Astrocyte of the hippocampus (primary cell): ENCODE measurements around the gene CABP7.
A peak's percentile ranks its signal among the peaks of the same experiment; 100 is the strongest.

Experiments
- DNase-seq: peaks from one replicate; pipeline ENCODE4 v3.0.0; 2011; ENCODE audit warnings: low read depth, low spot score

CABP7 gene

DNA sequence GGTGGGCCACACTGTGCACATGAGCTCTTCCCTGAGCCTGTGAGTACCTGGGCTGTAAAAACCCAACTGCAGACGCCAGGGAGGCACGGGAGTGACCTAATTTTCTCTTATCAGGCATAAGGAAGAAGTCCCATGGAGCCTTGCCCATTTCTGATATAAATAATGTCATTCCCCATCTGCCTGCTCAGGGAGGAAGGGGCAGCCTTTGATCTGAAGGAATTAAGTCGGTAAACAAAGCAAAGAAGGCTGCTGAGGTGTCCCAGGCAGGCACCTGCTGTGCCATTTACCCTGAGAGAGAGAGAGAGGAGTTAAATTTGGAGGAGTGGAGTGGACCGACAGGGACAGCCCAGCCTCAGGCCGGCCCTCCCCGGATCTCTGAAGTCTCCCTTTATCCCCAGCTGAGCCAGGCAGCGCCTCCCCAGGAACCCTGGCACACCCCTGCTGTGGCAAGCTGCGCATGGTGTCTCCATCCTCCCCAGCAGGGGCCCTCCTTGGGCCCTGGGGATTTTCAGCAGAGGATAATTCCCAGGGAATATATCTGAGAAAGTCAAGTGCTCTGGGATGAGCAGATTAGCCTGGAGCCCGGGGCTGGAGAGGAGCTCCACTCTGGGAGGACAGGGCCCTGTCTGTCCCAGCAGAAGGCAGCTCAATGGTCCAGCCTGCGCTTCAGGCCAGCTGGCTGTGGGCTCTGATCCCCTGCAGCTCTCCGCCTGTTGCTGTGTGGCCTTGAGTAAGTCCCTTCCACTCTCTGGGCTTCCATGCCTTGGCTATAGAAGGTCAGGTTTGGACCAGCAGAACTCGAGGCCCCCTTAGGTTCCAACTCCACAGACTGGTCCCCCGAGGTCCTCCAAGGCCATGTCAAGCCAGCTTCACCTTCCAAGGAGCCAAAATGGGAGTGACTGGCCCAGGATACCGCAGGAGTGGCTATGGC is 17.5 kb upstream of the CABP7 start:
- no peak for DNase-seq

DNA sequence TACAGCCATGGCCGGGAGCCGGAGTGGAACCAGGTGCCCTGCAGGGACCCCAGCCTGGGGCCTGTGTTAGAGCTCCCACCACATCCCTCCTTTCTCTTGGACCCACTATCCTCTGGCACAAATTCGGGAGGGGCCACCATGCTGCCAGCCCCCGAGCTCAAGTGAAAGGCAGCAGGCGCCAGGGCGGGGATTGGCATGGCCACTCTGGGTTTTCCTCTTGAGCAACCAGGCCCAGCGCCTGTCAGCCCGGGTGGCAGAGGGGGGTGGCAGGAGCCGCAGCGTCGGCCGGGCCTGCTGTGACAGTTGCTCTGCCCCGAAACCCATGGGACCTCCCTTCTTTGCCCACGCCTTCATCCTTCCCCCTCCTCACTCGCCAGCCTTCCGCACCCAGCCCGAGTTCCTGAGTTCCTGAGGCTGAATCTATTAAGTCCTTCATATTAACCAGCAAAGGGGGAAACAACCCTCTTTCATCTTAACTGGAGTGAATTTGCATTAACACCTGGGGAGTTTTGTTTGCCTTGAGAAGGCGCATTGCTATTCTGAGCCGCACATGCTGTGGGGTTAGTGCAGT is 16.8 kb upstream of the CABP7 start:
- peak; percentile 38 for DNase-seq

DNA sequence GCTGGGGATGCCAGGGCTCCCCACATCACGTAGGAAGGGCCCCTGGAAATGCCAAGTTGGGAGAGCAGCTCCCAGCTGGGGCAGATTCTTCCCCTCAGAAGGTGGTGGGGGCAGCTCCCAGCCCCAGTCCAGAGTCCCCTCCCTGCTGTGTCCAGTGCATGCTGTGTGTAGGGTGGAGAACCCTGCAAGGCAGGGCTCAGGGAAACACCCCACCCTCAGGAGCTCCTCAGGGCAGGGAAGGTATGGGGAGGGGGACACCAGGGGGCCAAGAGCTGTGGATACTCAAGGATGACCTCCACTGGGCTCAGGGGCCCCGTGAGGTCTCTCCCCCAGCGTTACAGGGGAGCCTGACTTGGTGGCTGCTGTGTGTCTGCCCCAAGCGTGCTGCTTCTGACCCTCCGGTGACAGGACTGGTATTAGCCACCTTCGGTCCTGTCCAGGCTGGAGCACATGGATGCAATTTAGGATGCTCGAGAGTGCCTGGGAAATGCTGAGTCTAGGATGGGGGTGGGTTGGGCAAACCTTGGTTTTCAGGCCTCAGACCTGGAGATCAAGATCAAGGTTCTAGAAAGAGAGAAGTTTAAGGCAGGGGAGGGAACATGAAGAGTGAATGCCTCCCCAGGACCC is 16.1 kb upstream of the CABP7 start:
- no peak for DNase-seq

DNA sequence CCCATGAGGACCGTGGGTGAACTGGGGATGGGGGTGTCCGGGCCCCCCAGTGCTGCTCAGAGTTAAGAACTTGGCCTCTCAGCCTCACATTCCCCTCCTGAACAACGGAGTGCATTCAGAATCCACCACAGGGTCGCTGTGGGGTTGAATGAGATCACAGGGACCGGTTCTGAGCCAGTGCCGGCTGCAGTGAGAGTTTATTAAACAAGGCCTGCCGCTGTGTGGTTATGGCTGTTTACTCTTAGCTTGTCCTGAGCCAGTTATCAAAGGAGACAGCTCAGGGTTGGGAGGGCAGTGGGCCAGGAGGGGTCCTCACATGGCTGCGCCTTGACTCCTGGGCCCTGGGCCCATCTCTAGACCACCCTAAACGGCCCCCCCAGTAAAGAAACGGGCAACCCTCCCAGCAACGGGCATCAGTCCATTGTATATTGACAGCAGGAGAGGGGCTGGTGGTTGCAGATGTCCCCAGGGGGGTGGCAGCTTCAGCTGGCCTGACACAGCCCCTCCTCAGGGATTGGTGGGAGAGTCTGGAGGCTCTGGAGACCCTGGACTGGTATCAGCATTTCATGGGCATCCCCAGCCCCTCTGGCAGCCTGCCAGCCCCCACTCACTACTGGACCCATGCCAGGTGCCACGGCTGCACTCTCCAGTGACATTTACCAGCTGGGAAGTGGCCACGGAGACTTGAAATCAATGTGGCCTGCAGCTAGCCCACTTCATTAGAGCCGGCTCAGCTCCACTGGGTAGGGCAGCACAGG is 15.1 kb upstream of the CABP7 start:
- peak; percentile 87 for DNase-seq

DNA sequence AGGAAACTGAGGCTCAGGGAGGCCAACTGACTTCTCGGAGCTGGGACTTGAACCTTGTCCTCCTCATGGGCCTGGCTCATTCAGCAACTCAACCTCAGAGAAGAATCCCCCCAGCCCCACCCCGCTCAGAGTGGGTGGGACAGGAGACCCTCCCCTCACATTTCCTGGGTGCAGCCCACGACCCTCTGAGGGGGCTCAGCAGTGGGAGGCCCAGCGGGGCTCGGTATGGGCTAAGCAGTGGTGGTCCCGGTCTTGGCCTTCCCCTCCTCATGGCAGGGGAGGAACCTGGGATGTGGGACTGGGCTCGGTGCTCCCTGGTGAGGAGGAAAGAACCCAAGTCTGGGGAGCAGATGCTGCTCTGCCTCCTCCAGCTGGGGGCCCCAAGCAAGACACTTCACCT is 14.2 kb upstream of the CABP7 start:
- no peak for DNase-seq

DNA sequence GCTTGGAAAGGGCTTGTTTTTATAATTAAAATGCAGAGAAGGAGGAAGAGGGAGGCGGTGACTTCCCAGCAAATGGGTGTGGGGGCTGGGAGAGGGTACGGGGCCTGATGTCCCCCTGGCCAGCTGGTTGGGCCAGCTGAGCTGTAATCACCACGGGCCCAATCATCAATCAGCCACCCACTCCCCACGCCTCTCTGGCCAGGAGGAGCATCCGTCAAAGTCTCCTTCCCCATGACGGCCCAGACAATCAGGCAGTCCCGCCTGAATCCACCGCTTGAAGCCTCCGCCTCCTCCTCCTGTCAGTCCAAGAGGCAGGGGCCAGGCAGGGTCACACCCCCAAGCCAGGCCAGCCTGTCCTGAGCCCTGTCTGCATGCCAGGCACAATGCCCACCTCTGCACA is 13.3 kb upstream of the CABP7 start:
- DNase-seq: no peak

DNA sequence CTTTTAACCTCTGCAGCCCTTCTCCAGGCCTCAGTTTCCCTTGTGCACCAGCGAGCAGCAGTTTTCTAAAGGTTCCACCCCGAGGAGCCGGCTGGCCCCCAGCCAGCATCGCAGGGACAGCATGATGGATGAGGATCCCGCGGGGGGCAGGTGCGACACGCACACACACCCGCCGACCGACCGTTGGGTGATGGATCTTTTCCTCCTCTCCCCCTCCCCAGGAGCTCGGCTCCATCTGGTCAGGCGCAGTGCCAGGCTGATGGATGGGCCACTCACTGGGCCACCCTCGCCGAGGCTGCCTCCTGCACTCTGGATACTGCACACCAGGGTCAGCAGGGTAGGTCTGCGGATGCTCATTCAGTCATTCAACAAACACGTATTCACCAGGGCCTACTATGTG is 12.8 kb upstream of the CABP7 start:
- DNase-seq: no peak

DNA sequence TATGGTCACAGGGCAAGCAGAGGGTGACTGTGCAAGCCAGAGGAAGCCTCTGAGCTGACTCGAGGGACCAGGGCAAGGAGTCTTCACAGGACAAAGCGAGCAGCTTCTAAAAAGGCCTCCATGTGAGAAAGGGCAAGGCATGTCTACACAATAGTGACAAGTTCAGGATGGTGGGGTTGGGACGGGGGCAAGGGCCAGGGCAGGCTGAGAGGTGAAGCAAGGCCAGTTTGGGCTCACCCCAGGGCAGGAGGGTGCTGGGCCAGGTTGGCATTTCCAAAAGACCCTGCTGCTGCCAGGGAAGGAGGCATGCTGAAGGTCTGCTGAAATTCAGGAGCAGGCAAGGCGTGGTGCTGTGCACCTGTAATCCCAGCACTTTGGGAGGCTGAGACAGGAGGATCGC is 12.3 kb upstream of the CABP7 start:
- DNase-seq: no peak

DNA sequence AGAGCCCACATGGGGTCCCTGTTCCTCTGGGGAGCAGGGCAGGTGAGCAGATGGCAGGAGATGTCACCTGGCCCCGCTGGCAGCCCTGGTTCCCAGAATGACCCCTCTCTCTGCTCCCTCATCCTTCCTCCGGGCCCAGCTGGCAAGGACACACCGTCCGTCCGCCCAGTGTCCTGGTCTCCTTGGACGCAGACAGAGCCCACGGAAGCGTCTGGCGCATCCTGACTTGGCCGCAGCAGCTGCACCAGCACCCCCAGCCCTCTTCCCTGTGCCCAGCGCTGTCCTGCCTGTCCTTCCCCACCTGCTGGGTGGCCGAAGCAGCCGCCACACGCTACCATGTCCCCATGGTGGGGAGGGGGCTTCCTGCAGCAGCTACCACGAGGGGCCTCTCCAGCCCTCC is 9.6 kb upstream of the CABP7 start:
- no peak for DNase-seq

DNA sequence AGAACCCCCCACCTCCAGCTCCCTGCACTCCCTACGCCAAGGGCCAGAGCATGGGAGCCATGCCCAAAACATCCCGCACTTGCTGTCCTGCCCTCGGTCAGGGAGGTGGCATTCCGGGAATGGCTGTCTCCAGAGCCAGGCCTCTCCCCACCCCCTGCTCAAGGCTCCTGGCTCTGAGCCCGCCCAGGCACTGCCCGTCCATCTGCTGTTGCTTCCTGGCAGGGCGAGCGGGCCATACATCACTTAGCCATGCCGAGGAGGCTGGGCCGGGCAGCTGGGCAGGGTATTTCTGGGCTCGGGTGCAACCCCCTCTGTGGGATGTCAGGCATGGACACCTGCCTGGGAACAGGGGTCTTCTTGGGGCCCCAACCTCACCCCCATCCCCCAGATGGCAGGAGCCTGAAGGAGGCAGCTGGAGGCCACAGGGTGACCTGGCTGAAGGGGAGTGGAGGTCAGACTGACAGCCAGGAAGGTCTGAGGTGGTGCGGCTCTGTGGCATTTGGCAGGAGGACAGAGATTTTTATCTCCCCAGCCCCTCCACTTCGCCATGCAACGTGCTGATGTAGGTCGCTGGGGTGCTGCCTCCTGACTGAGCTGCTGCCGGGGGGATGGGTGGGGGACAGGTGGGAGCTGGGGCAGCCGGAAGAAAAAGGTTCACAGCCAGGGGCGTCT is 8.7 kb upstream of the CABP7 start:
- peak; percentile 56 for DNase-seq

DNA sequence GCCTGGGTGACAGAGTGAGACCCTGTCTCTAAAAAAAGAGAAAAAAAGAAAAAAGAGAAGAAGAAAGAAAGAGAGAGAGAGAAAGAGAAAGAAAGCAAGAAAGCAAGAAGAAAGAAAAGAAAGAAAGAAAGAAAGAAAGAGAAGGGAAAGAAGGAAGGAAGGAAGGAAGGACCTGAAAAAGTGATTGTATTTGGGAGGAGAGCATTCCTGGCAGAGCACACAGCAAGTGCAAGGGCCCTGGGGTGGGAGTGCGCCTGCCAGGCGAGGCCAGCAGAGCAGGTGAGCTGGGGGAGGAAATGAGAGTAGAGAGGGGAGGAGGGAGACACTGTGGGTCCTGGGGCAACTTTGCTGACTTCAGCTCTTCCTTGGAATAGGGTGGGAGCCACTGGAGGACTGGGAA is 7.7 kb upstream of the CABP7 start:
- DNase-seq: no peak

DNA sequence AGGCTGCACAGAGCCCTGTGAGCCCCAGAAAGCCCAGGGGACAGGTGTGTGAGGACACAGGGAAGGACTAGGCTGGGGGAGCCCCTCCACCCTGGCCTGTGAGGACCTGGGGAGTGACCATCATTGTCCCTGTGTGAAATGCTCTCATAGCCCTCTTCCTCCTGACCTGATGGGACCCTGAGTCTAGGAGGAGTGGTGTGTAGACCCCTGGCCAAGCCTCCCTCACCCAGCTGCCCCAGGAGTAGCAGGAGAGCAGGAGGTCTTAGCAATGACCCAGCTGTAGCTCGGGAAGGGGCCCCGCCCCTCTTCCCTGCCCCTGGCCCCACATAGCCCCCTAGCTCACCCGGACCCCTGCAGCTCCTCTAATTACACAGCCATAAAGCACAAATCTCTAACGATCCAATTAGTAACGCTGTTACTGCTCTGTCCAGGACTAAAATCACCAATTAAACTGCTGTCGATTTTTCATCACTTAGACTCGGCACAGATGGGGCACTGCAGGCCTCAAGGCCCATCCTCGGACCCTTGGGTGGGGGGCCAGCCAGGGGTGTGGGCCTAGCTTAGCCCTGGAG is 6.6 kb upstream of the CABP7 start:
- DNase-seq: no peak

DNA sequence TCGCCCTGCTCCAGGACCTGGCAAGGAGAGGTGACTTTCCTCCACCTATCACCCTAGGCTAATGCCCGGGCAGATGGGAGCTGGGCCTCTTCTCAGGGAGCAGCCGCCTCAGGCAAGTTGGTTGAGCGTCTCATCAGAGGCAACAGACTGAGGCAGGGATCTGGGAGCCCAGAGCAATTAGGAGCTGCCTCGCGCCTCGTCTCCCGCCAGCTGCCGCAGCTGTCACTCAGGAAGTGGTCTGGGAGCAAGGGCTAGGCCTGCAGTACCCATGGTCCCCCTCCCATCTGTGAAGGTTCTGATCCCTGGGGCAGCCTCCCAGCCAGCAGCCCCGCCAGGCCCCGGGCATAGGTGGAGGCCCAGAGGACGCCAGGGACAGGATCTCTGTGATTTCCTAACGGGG is 4.6 kb upstream of the CABP7 start:
- DNase-seq: no peak

DNA sequence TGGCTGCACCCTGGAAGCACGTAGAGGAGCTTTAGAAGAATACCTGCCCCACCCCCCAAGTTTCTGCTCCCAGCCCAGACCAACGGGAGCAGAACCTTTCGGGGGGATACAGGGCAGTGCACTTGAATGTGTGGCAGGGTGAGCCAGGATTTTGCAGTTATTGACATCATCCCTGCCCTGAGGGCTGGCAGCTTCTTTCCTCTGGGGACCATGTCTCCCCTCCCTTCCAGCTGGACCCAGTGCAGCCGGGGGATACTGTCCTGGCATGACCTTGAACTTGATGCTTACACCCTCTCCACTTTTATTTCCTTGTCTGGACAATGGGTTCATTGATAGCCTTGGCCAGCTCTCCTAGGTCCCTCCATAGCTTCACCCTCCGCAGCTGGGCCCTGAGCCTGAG is 4.1 kb upstream of the CABP7 start:
- no peak for DNase-seq

DNA sequence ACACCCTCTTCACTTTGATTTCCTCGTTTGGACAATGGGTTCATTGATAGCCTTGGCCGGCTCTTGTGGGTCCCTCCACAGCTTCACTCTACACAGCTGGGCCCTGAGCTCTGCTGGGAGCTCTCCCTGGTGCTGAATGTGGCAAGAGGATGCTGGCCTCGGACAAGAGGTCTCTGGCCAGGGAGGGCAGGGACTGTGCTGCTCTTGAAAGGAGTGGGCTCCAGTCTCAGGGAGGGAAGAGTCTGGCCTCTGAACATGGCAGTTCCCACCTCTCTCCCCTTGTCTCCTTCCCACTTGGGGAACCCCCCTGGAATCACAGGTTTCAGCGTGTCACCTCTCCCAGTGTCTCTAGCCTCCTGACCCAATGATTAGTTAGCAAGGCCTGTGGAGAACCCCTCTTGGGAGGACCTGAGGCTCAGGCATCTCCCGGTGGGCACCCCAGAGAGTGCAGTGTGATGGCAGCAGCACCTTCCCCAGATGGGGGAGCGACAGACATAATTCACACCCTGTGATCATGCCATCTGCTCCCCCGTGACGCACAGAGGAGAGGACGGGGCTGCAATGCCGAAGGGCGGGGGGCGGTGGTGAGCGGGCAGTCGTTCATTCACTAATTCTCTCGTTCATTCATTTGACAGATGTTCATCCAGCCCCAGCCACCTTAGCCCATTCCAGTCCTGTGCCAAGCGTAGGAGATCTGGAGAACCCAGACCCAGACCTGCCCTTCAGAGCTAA is 2.8 kb upstream of the CABP7 start:
- DNase-seq: peak; percentile 92

DNA sequence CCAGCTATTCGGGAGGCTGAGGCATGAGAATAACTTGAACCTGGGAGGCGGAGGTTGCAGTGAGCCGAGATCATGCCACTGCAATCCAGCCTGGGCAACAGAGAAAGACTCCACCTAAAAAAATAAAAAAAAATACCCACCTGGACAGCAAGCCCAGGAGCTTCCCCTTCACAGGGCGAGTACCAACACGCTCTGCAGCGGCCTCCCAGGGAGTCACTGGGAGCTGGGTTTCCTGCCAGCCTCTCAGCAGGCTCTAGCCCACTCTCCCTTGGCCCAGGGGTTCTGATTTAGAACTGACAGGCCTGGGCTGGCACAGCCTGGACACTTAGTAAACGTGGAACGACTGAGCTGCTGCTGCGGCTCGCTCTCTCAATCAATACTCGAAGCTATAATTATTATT is 2.0 kb upstream of the CABP7 start:
- DNase-seq: no peak

DNA sequence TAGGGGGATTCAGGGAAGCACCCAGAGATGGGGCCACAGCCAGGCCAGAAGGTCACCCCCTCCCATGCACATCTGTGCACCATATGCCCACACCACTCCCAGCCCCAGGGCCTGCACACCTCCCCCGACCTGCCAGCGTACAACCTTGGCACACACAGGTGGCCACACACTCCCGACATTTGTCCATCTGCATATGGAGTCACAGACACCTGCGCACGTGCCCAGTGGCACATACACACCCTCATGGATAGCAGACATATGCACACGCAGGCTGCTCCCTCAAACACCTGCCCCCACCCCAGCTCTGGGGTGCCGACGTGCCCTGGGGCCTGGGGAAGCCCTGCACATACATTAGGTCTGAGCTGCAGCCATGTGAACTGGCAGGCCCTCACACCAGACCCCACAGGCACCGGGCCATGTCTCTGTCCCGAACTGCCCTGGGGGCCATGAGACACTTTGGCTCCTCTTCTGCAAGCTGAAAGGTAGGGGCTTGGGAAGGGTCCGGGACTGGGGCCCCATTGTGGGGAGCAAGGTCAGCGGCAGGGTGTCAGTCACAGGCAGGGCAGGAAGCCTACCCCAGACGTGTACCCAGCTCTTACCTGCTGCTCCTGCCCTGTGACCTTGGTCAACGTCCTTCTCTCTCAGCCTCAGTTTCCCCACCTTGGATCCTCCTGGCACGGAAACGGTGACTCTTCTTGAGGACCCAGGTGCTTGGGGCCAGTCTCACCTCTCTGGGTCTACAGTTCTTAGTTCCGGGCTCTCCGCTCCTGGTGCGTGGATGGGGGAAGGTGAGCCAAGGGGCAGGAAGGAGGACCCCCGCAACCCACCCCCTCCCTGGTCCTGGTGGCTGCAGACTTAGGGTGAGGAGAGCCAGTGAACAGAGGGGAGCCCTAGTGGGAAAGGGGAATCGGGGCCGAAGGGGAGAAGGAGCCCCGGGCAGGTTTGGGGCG is 579 bp upstream of the CABP7 start:
- DNase-seq: no peak

DNA sequence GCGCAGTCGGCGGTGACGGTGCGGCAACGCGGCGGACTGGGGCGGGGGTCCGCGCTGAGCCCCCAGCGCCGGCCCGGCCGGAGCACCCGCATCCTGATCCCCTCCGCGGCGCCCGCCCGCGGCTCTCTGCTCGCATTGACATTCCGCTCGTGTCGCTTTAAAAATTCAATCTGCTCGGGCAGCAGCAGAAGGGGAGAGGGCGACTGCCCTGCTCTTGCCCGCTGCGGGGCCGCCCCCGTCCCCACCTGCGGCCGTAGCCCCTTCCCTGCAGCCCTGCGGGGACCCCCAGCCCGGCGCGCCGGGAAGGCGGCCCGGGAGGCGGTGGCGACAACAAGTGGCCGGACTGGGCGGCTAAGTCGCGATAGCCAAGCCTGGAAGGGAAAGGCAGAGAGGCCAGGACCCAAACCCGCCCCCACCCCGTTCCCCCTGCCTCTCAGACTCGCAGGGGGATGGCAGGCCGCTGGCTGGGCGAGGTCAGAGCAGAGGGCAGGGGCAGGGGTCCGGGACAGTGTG is 1.1 kb downstream of the CABP7 start:
- peak; percentile 35 for DNase-seq

DNA sequence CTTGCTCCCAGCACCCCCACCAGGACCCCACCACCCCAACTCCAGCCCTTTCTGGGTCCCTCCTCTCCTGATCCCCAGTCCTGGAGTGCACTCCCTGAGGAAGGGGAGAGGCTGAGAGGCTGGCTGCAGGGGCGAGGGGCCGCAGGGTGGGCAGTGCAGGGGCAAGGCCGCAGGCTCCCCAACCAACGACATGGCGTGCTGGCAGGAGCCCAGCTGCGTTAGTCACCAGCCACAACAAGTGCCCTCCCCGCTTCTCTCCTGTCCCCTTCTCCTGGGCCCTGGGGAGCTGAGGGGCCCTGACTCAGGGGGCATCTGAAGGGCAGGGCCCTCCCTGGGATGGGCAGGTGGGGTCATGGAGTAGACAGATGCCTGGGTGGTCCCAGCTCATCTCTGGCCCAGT is 2.3 kb downstream of the CABP7 start:
- peak; percentile 81 for DNase-seq
